Neural cell (in vitro differentiated cells): Measurements from ENCODE around the gene MYO18B. TPM values are rescaled to one million over a fixed set of nuclear protein-coding genes. Genes with fewer than 3 reads are reported as not detected.

ENCODE experiments used
- H2AFZ ChIP-seq: fragments of 200-600, 300-800 bp; sonication (generic), shearing (Covaris generic); 2 replicates; pipeline ENCODE4 v1.6.0; 2014; ENCODE audit warnings: low read depth, mild to moderate bottlenecking, antibody characterized with exemption, low read length, moderate library complexity
- H3F3A ChIP-seq: fragments of 200-600 bp; shearing (Covaris generic); 2 replicates; pipeline ENCODE4 v1.6.1; 2016; ENCODE audit warnings: mild to moderate bottlenecking, moderate library complexity, mixed read lengths, antibody characterized with exemption, low read length; ENCODE audit not compliant: insufficient read depth, poor library complexity, severe bottlenecking
- H3K27ac ChIP-seq: fragments of 200-600, 300-800 bp; sonication (generic), shearing (Covaris generic); 2 replicates; pipeline ENCODE4 v1.5.1; 2014; ENCODE audit warnings: mild to moderate bottlenecking, low read length, moderate library complexity
- H3K27me3 ChIP-seq: fragments of 300-800, 200-600 bp; sonication (generic), shearing (Covaris generic); 2 replicates; pipeline ENCODE4 v1.6.0; 2014; ENCODE audit warnings: mild to moderate bottlenecking, low read depth, low read length, moderate library complexity; ENCODE audit not compliant: insufficient read depth
- H3K36me3 ChIP-seq: fragments of 300-800, 200-600 bp; sonication (generic), shearing (Covaris generic); 2 replicates; pipeline ENCODE4 v1.5.1; 2014; ENCODE audit warnings: mild to moderate bottlenecking, antibody characterized with exemption, low read length, moderate library complexity; ENCODE audit not compliant: insufficient read depth
- H3K4me2 ChIP-seq: fragments of 300-800, 200-600 bp; sonication (generic), shearing (Covaris generic); 2 replicates; pipeline ENCODE4 v1.6.0; 2014; ENCODE audit warnings: mild to moderate bottlenecking, low read length
- H3K4me3 ChIP-seq: fragments of 300-800, 200-600 bp; sonication (generic), shearing (Covaris generic); 2 replicates; pipeline ENCODE4 v1.5.1; 2014; ENCODE audit warnings: mild to moderate bottlenecking, low read length, moderate library complexity
- H3K79me2 ChIP-seq: fragments of 200-600 bp; shearing (Covaris generic); replicated peaks from 2 replicates; pipeline ENCODE4 v1.6.0; 2014; ENCODE audit warnings: mild to moderate bottlenecking, low read length, moderate library complexity; ENCODE audit not compliant: insufficient read depth
- H3K9ac ChIP-seq: fragments of 300-800, 200-600 bp; sonication (generic), shearing (Covaris generic); 2 replicates; pipeline ENCODE4 v1.6.1; 2016; ENCODE audit warnings: mild to moderate bottlenecking, low read length, mixed read lengths
- H3K9me2 ChIP-seq: fragments of 200-600 bp; shearing (Covaris generic); 2 replicates; pipeline ENCODE4 v1.6.1; 2016; ENCODE audit warnings: mild to moderate bottlenecking, low read length, mixed read lengths; ENCODE audit not compliant: insufficient read depth
- H3K9me3 ChIP-seq: fragments of 200-600, 300-800 bp; sonication (generic), shearing (Covaris generic); 2 replicates; pipeline ENCODE4 v1.6.1; 2016; ENCODE audit warnings: mild to moderate bottlenecking, mixed run types, low read length, moderate library complexity, mixed read lengths
- H4K20me1 ChIP-seq: fragments of 200-600 bp; shearing (Covaris generic); 2 replicates; pipeline ENCODE4 v1.6.1; 2016; ENCODE audit warnings: mild to moderate bottlenecking, mixed run types; ENCODE audit not compliant: insufficient read depth
- CTCF ChIP-seq: fragments of 450-650 bp; IDR thresholded peaks from 2 replicates; pipeline ENCODE4 v1.5.1; 2014; ENCODE audit warnings: antibody characterized with exemption, mild to moderate bottlenecking, moderate library complexity; ENCODE audit not compliant: poor library complexity, severe bottlenecking
- EP300 ChIP-seq: fragments of 450-650 bp; conservative IDR thresholded peaks from 2 replicates; pipeline ENCODE4 v1.6.1; 2014; ENCODE audit warnings: antibody characterized with exemption, mild to moderate bottlenecking, moderate library complexity; ENCODE audit not compliant: poor library complexity, severe bottlenecking
- EZH2 ChIP-seq: fragments of 200-600, 300-800 bp; shearing (Covaris generic), sonication (generic); IDR thresholded peaks from 2 replicates; pipeline ENCODE4 v1.6.1; 2014; ENCODE audit warnings: antibody characterized with exemption, low read length, borderline replicate concordance, mild to moderate bottlenecking; ENCODE audit not compliant: insufficient read depth, poor library complexity, severe bottlenecking
- MXI1 ChIP-seq: fragments of 450-650 bp; conservative IDR thresholded peaks from 2 replicates; pipeline ENCODE4 v1.6.1; 2014; ENCODE audit warnings: antibody characterized with exemption, mild to moderate bottlenecking; ENCODE audit not compliant: poor library complexity, severe bottlenecking
- POLR2AphosphoS5 ChIP-seq: IDR thresholded peaks from 2 replicates; pipeline ENCODE4 v1.6.1; 2012
- RAD21 ChIP-seq: fragments of 450-650 bp; conservative IDR thresholded peaks from 2 replicates; pipeline ENCODE4 v1.6.1; 2014; ENCODE audit warnings: antibody characterized with exemption, mild to moderate bottlenecking, moderate library complexity
- REST ChIP-seq: IDR thresholded peaks from 2 replicates; pipeline ENCODE4 v1.6.1; 2012; ENCODE audit warnings: borderline replicate concordance
- SMC3 ChIP-seq: fragments of 450-650 bp; conservative IDR thresholded peaks from 2 replicates; pipeline ENCODE4 v1.6.1; 2014; ENCODE audit warnings: antibody characterized with exemption, mild to moderate bottlenecking, moderate library complexity; ENCODE audit not compliant: poor library complexity
- TAF1 ChIP-seq: IDR thresholded peaks from 2 replicates; pipeline ENCODE4 v1.6.1; 2012; ENCODE audit warnings: low read depth
- polyA plus RNA-seq: library from polyadenylated mRNA; depleted of rRNA; stranded (reverse); fragments of >200 nt; gene quantifications from 2 replicates; pipeline ENCODE4 v1.2.3, GENCODE V29; 2014

The MYO18B gene
- polyA plus RNA-seq, 1 donor from 2014 or later: 0.71 TPM

GRCh38 chr22:25757686-25758085 lies 15.7 kb downstream of the MYO18B start:
- no peaks in the 10 kb centered on the region for H3K9me3 ChIP-seq
- TF ChIP-seq MXI1 (no peak), SMC3 (no peak), RAD21 (no peak), EP300 (no peak), REST (no peak), CTCF (no peak), EZH2 (no peak), TAF1 (no peak), POLR2AphosphoS5 (no peak)

GRCh38 chr22:25758316-25758715 lies 16.3 kb downstream of the MYO18B start:
- Histone ChIP-seq H4K20me1 (no peaks in the 10 kb centered on the region), H3K9me2 (no peaks in the 10 kb centered on the region), H3K4me2 (no peak overlapping the region), H3K27ac (no peak overlapping the region), H3K36me3 (no peaks in the 10 kb centered on the region), H3K27me3 (no peaks in the 10 kb centered on the region), H3K9ac (no peak overlapping the region), H3F3A (no peaks in the 10 kb centered on the region), H2AFZ (no peak overlapping the region), H3K9me3 (no peaks in the 10 kb centered on the region), H3K4me3 (no peak overlapping the region), H3K79me2 (no peaks in the 10 kb centered on the region)
- no peak for TF ChIP-seq TAF1
- TF ChIP-seq MXI1: no peak
- no peak for TF ChIP-seq REST
- no peak for TF ChIP-seq RAD21
- no peak for TF ChIP-seq POLR2AphosphoS5
- TF ChIP-seq SMC3: no peak
- TF ChIP-seq EP300: no peak
- TF ChIP-seq CTCF: no peak
- no peak for TF ChIP-seq EZH2

More at GRCh38 chr22:25757686-25758085, 15.7 kb downstream of the MYO18B start:
- Histone ChIP-seq H3K9me2 (no peaks in the 10 kb centered on the region), H3K27me3 (no peaks in the 10 kb centered on the region), H3K4me3 (no peak overlapping the region), H3K9ac (no peak overlapping the region), H2AFZ (no peak overlapping the region), H3K27ac (no peak overlapping the region), H3K36me3 (no peaks in the 10 kb centered on the region), H3K4me2 (no peak overlapping the region), H3F3A (no peaks in the 10 kb centered on the region), H3K79me2 (no peaks in the 10 kb centered on the region), H4K20me1 (no peaks in the 10 kb centered on the region)
